ENCODE data around the gene NDUFA11. TPM values are rescaled to one million over a fixed set of nuclear protein-coding genes. Genes with fewer than 3 reads are reported as not detected.
A peak's percentile ranks its signal among the peaks of the same experiment; 100 is the strongest.

NDUFA11 gene
- total and polyA plus RNA-seq, 8 donors = 22.2 to 524 (median 344) TPM

DNA sequence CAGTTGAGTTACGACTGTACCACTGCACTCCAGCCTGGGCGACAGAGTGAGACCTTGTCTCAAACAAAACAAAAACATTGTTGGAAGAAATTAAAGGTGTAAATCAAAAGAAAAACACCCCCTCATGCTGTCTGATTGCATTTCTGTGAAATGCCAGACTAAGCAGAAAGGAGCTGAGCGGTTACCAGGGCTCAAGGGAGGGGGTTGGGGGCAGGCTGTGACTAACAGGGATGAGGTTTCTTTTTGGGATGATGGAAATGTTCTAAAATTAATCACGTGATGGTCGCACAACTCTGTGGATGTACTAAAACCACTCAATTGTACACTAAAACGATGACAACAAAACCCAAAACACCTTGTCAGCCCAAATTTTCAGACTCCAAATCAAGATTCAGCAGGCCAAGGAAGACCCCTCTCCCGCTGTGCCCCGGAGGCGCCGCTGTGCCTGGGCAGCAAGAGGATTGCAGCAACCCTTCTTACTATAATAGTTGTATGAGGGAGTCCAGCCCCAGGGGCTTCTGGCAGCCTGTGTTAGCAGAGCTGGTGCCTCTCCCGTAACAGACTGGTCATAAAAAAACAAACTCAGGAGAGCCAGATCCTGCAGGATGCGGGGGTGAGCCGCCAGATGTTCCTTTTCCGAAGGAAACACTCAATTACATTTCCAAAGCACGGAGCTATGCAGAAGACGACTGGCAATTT is 31.3 kb upstream of the NDUFA11 start:
- no peak overlapping the region for H3K4me3 ChIP-seq
- H3K9me3 ChIP-seq = no peaks in the 10 kb centered on the region
- TF ChIP-seq EP300 (IDR thresholded peaks at IDR 0.05) (no peak), POLR2AphosphoS5 (IDR thresholded peaks at IDR 0.05) (no peak), POLR2A (IDR thresholded peaks at IDR 0.05) (no peak)
- TF ChIP-seq, protein P1, sequence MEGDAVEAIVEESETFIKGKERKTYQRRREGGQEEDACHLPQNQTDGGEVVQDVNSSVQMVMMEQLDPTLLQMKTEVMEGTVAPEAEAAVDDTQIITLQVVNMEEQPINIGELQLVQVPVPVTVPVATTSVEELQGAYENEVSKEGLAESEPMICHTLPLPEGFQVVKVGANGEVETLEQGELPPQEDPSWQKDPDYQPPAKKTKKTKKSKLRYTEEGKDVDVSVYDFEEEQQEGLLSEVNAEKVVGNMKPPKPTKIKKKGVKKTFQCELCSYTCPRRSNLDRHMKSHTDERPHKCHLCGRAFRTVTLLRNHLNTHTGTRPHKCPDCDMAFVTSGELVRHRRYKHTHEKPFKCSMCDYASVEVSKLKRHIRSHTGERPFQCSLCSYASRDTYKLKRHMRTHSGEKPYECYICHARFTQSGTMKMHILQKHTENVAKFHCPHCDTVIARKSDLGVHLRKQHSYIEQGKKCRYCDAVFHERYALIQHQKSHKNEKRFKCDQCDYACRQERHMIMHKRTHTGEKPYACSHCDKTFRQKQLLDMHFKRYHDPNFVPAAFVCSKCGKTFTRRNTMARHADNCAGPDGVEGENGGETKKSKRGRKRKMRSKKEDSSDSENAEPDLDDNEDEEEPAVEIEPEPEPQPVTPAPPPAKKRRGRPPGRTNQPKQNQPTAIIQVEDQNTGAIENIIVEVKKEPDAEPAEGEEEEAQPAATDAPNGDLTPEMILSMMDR (IDR thresholded peaks at IDR 0.05) = no peak
- WGBS, 5 donors = 63 to 81% (median 76%) methylated on average over 16 of the region's 16 CpGs
- peak in 1 of 2 donors; percentile 75 for DNase-seq
- intact Hi-C loops (cut with DNase I; ENCODE audit: low total_unique reads) = no loop called here
- peaks cover 25 to 94% (median 82%) of the 10 kb centered on the region in 4 donors for H3K36me3 ChIP-seq
- peak overlapping the region; percentile 4 to 78 (median 57) for H3K27ac ChIP-seq
- peaks cover 6 to 77% (median 40%) of the 10 kb centered on the region in 4 donors for H3K4me1 ChIP-seq
- no peaks in the 10 kb centered on the region for H3K27me3 ChIP-seq

DNA sequence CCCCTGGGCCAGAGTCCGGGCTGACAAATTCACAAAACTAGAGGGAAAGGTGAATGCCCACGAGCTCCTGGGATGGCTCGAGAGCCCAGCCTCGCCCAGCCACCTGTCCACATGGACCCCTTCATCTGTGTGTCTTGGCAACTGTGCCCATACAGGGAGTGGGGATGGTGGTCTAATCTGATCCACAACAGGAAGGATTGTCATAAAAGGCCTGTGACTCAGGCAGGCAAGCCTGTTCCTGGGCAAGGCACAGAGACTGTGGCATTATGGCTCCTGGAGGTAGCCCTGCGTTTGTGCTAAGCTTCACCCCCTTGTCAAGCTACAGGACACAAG is 30.4 kb upstream of the NDUFA11 start:
- WGBS, 5 donors = 78 to 93% (median 84%) methylated on average over 5 of the region's 5 CpGs
- intact Hi-C loops (cut with DNase I; ENCODE audit: low total_unique reads) = no loop called here
- Histone ChIP-seq H3K27me3 (no peaks in the 10 kb centered on the region), H3K9me3 (no peaks in the 10 kb centered on the region), H3K4me1 (peaks cover 6 to 80% (median 44%) of the 10 kb centered on the region in 4 donors), H3K4me3 (no peak overlapping the region), H3K27ac (peak overlapping the region in 4 of 5 donors; percentile 38 to 78 (median 68)), H3K36me3 (peaks cover 30 to 94% (median 82%) of the 10 kb centered on the region in 4 donors)
- TF ChIP-seq EP300 (IDR thresholded peaks at IDR 0.05) (no peak), POLR2AphosphoS5 (IDR thresholded peaks at IDR 0.05) (no peak), POLR2A (IDR thresholded peaks at IDR 0.05) (no peak)
- TF ChIP-seq, protein P1 (IDR thresholded peaks at IDR 0.05) = no peak
- DNase-seq = no peak

DNA sequence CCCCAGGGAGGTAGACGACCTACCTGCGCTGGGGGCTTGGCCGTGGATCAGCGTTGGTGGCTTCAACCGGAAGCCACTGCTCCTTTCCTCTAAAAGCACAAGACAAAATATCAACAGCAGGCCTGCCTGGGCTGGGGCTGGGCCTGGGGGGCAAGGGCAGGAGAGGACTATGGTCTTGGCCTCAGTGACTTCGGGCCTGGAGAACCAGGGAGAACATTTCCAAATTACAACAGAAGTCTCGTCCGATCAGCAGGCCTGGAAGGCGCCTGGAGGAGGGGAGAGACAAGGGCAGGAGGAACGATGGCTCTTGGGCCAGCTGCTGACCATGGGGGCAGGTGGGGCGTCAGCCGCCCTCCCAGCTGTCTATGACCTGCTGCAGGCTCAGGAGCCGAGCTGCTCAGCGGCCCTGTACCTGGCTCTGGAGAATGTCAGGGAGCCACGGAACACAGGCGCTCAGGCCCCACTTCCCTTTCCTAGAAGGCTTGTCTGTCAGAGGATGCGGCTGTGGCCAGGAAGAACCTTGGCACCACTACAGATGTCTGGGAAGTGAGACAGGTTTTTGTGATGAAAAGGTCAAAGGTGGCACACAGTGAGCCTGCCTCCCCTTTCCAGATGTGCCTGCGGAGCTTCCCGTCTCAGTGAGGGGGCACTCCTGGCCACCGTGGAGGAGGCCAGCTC is 29.9 kb upstream of the NDUFA11 start:
- Histone ChIP-seq H3K4me1 (peaks cover 6 to 85% (median 44%) of the 10 kb centered on the region in 4 donors), H3K4me3 (no peak overlapping the region), H3K36me3 (peaks cover 34 to 94% (median 82%) of the 10 kb centered on the region in 4 donors), H3K27me3 (no peaks in the 10 kb centered on the region), H3K9me3 (no peaks in the 10 kb centered on the region), H3K27ac (peak overlapping the region in 4 of 5 donors; percentile 38 to 78 (median 68))
- no peak for DNase-seq
- WGBS, 5 donors = 88 to 92% (median 89%) methylated on average over 14 to 20 of the region's 20 CpGs
- intact Hi-C loops (cut with DNase I; ENCODE audit: low total_unique reads) = no loop called here
- TF ChIP-seq, protein P1 (IDR thresholded peaks at IDR 0.05) = no peak
- TF ChIP-seq POLR2AphosphoS5 (IDR thresholded peaks at IDR 0.05) = peak in 1 of 3 donors; percentile 45

DNA sequence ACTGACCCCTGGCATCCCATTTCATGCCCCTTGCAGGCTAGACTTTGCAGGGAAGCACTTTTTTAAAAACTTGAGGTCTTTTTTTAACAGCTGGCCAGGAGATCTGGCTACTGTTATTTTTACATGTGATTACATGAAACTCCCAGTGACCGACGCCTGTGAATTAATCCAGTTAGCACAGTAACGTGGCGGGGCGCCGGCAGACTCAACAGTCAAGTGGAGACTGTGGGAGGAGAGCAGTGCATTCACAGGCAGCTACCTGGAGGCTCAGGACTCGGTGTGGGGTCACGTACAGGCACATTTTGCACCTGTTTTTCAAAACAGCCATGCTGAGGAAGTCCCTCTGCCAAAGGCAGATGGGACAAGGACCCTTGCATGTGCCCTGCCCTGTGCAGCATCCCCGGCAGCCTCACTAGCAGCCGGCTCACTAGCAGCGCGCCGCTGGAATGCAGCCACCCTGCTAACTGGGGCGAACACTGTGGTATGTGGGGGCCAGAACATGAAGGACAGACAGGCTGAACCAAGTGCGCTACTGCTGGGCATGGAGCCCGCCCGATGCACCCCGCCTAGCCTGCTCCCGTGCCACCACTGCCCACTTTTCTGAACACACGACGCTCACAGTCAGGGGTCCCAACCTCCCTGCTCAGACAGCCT is 29.1 kb upstream of the NDUFA11 start:
- peaks cover 6 to 93% (median 46%) of the 10 kb centered on the region in 4 donors for H3K4me1 ChIP-seq
- no peak for DNase-seq
- intact Hi-C loops (cut with DNase I; ENCODE audit: low total_unique reads) = no loop called here
- WGBS, 5 donors = 91 to 97% (median 95%) methylated on average over 15 to 21 of the region's 21 CpGs
- no peak overlapping the region for H3K4me3 ChIP-seq
- no peaks in the 10 kb centered on the region for H3K27me3 ChIP-seq
- H3K27ac ChIP-seq = peak overlapping the region in 4 of 5 donors; percentile 28 to 78 (median 68)
- H3K36me3 ChIP-seq = peaks cover 41 to 94% (median 83%) of the 10 kb centered on the region in 4 donors
- TF ChIP-seq POLR2AphosphoS5 (IDR thresholded peaks at IDR 0.05) (no peak), POLR2A (IDR thresholded peaks at IDR 0.05) (no peak), EP300 (IDR thresholded peaks at IDR 0.05) (no peak)
- TF ChIP-seq, protein P1 (IDR thresholded peaks at IDR 0.05) = no peak
- H3K9me3 ChIP-seq = no peaks in the 10 kb centered on the region
